ENCODE measurements around the gene MRAP. TPM values are rescaled to one million over a fixed set of nuclear protein-coding genes. Genes with fewer than 3 reads are reported as not detected.
"Not testable (repeated sequence)": the region's sequence is repeated elsewhere in the genome, so short reads cannot be mapped to it uniquely, and the experiment has no call there.

Gene MRAP
- total RNA-seq, 1 donor, result not detected

- no peak for TF ChIP-seq CTCF (IDR thresholded peaks at IDR 0.05; ENCODE audit: insufficient read depth, low read length)
- no peak for DNase-seq (ENCODE audit: low read depth)
- H3K4me3 ChIP-seq (ENCODE audit: low read depth, low read length), result no peak overlapping the region
These were observed 7.5 kb downstream of the MRAP start for GRCh38 chr21:32306021-32306780.

- no peak overlapping the region for H3K4me3 ChIP-seq (ENCODE audit: low read depth, low read length)
- TF ChIP-seq CTCF (IDR thresholded peaks at IDR 0.05; ENCODE audit: insufficient read depth, low read length), result no peak
- peak; percentile 5 for DNase-seq (ENCODE audit: low read depth)
These were observed 9.1 kb downstream of the MRAP start for GRCh38 chr21:32307706-32308105.

GRCh38 chr21:32308696-32309095 lies 10.0 kb downstream of the MRAP start:
- no peak for TF ChIP-seq CTCF (IDR thresholded peaks at IDR 0.05; ENCODE audit: insufficient read depth, low read length)
- DNase-seq (ENCODE audit: low read depth), result no peak
- no peak overlapping the region for H3K4me3 ChIP-seq (ENCODE audit: low read depth, low read length)

- TF ChIP-seq CTCF (IDR thresholded peaks at IDR 0.05; ENCODE audit: insufficient read depth, low read length), result no peak
- DNase-seq (ENCODE audit: low read depth), result no peak
- no peak overlapping the region for H3K4me3 ChIP-seq (ENCODE audit: low read depth, low read length)
These were observed 11.3 kb downstream of the MRAP start for GRCh38 chr21:32309906-32310460.

- not testable (repeated sequence) for DNase-seq (ENCODE audit: low read depth)
These were observed 12.3 kb downstream of the MRAP start for GRCh38 chr21:32310976-32311375.

GRCh38 chr21:32311621-32312020 lies 13.0 kb downstream of the MRAP start:
- TF ChIP-seq CTCF (IDR thresholded peaks at IDR 0.05; ENCODE audit: insufficient read depth, low read length), result no peak
- DNase-seq (ENCODE audit: low read depth), result no peak
- H3K4me3 ChIP-seq (ENCODE audit: low read depth, low read length), result no peak overlapping the region

More at GRCh38 chr21:32310976-32311375, 12.3 kb downstream of the MRAP start:
- H3K4me3 ChIP-seq (ENCODE audit: low read depth, low read length), result not testable (repeated sequence)

- TF ChIP-seq CTCF (IDR thresholded peaks at IDR 0.05; ENCODE audit: insufficient read depth, low read length), result no peak
- DNase-seq (ENCODE audit: low read depth), result no peak
- no peak overlapping the region for H3K4me3 ChIP-seq (ENCODE audit: low read depth, low read length)
These were observed 13.7 kb downstream of the MRAP start for GRCh38 chr21:32312326-32312725.
